Neural cell (in vitro differentiated cells): ENCODE data around the gene DYRK4. TPM values are rescaled to one million over a fixed set of nuclear protein-coding genes. Genes with fewer than 3 reads are reported as not detected.

ENCODE experiments used
- H2AFZ ChIP-seq: fragments of 200-600, 300-800 bp; sonication (generic), shearing (Covaris generic); 2 replicates; pipeline ENCODE4 v1.6.0; 2014; ENCODE audit warnings: low read depth, mild to moderate bottlenecking, antibody characterized with exemption, low read length, moderate library complexity
- H3F3A ChIP-seq: fragments of 200-600 bp; shearing (Covaris generic); 2 replicates; pipeline ENCODE4 v1.6.1; 2016; ENCODE audit warnings: mild to moderate bottlenecking, moderate library complexity, mixed read lengths, antibody characterized with exemption, low read length; ENCODE audit not compliant: insufficient read depth, poor library complexity, severe bottlenecking
- H3K27ac ChIP-seq: fragments of 200-600, 300-800 bp; sonication (generic), shearing (Covaris generic); 2 replicates; pipeline ENCODE4 v1.5.1; 2014; ENCODE audit warnings: mild to moderate bottlenecking, low read length, moderate library complexity
- H3K27me3 ChIP-seq: fragments of 300-800, 200-600 bp; sonication (generic), shearing (Covaris generic); 2 replicates; pipeline ENCODE4 v1.6.0; 2014; ENCODE audit warnings: mild to moderate bottlenecking, low read depth, low read length, moderate library complexity; ENCODE audit not compliant: insufficient read depth
- H3K36me3 ChIP-seq: fragments of 300-800, 200-600 bp; sonication (generic), shearing (Covaris generic); 2 replicates; pipeline ENCODE4 v1.5.1; 2014; ENCODE audit warnings: mild to moderate bottlenecking, antibody characterized with exemption, low read length, moderate library complexity; ENCODE audit not compliant: insufficient read depth
- H3K4me2 ChIP-seq: fragments of 300-800, 200-600 bp; sonication (generic), shearing (Covaris generic); 2 replicates; pipeline ENCODE4 v1.6.0; 2014; ENCODE audit warnings: mild to moderate bottlenecking, low read length
- H3K4me3 ChIP-seq: fragments of 300-800, 200-600 bp; sonication (generic), shearing (Covaris generic); 2 replicates; pipeline ENCODE4 v1.5.1; 2014; ENCODE audit warnings: mild to moderate bottlenecking, low read length, moderate library complexity
- H3K79me2 ChIP-seq: fragments of 200-600 bp; shearing (Covaris generic); replicated peaks from 2 replicates; pipeline ENCODE4 v1.6.0; 2014; ENCODE audit warnings: mild to moderate bottlenecking, low read length, moderate library complexity; ENCODE audit not compliant: insufficient read depth
- H3K9ac ChIP-seq: fragments of 300-800, 200-600 bp; sonication (generic), shearing (Covaris generic); 2 replicates; pipeline ENCODE4 v1.6.1; 2016; ENCODE audit warnings: mild to moderate bottlenecking, low read length, mixed read lengths
- H3K9me2 ChIP-seq: fragments of 200-600 bp; shearing (Covaris generic); 2 replicates; pipeline ENCODE4 v1.6.1; 2016; ENCODE audit warnings: mild to moderate bottlenecking, low read length, mixed read lengths; ENCODE audit not compliant: insufficient read depth
- H3K9me3 ChIP-seq: fragments of 200-600, 300-800 bp; sonication (generic), shearing (Covaris generic); 2 replicates; pipeline ENCODE4 v1.6.1; 2016; ENCODE audit warnings: mild to moderate bottlenecking, mixed run types, low read length, moderate library complexity, mixed read lengths
- H4K20me1 ChIP-seq: fragments of 200-600 bp; shearing (Covaris generic); 2 replicates; pipeline ENCODE4 v1.6.1; 2016; ENCODE audit warnings: mild to moderate bottlenecking, mixed run types; ENCODE audit not compliant: insufficient read depth
- EP300 ChIP-seq: fragments of 450-650 bp; conservative IDR thresholded peaks from 2 replicates; pipeline ENCODE4 v1.6.1; 2014; ENCODE audit warnings: antibody characterized with exemption, mild to moderate bottlenecking, moderate library complexity; ENCODE audit not compliant: poor library complexity, severe bottlenecking
- EZH2 ChIP-seq: fragments of 200-600, 300-800 bp; shearing (Covaris generic), sonication (generic); IDR thresholded peaks from 2 replicates; pipeline ENCODE4 v1.6.1; 2014; ENCODE audit warnings: antibody characterized with exemption, low read length, borderline replicate concordance, mild to moderate bottlenecking; ENCODE audit not compliant: insufficient read depth, poor library complexity, severe bottlenecking
- MXI1 ChIP-seq: fragments of 450-650 bp; conservative IDR thresholded peaks from 2 replicates; pipeline ENCODE4 v1.6.1; 2014; ENCODE audit warnings: antibody characterized with exemption, mild to moderate bottlenecking; ENCODE audit not compliant: poor library complexity, severe bottlenecking
- POLR2AphosphoS5 ChIP-seq: IDR thresholded peaks from 2 replicates; pipeline ENCODE4 v1.6.1; 2012
- RAD21 ChIP-seq: fragments of 450-650 bp; conservative IDR thresholded peaks from 2 replicates; pipeline ENCODE4 v1.6.1; 2014; ENCODE audit warnings: antibody characterized with exemption, mild to moderate bottlenecking, moderate library complexity
- SMC3 ChIP-seq: fragments of 450-650 bp; conservative IDR thresholded peaks from 2 replicates; pipeline ENCODE4 v1.6.1; 2014; ENCODE audit warnings: antibody characterized with exemption, mild to moderate bottlenecking, moderate library complexity; ENCODE audit not compliant: poor library complexity
- TAF1 ChIP-seq: IDR thresholded peaks from 2 replicates; pipeline ENCODE4 v1.6.1; 2012; ENCODE audit warnings: low read depth
- polyA plus RNA-seq: library from polyadenylated mRNA; depleted of rRNA; stranded (reverse); fragments of >200 nt; gene quantifications from 2 replicates; pipeline ENCODE4 v1.2.3, GENCODE V29; 2014
- TF ChIP-seq, protein P1 (sequence below): fragments of 450-650 bp; IDR thresholded peaks from 2 replicates; pipeline ENCODE4 v1.5.1; 2014; ENCODE audit warnings: antibody characterized with exemption, mild to moderate bottlenecking, moderate library complexity; ENCODE audit not compliant: poor library complexity, severe bottlenecking
- TF ChIP-seq, protein P2 (sequence below): IDR thresholded peaks from 2 replicates; pipeline ENCODE4 v1.6.1; 2012; ENCODE audit warnings: borderline replicate concordance

Gene DYRK4
- polyA plus RNA-seq, 1 donor from 2014 or later = 13.2 TPM

DNA sequence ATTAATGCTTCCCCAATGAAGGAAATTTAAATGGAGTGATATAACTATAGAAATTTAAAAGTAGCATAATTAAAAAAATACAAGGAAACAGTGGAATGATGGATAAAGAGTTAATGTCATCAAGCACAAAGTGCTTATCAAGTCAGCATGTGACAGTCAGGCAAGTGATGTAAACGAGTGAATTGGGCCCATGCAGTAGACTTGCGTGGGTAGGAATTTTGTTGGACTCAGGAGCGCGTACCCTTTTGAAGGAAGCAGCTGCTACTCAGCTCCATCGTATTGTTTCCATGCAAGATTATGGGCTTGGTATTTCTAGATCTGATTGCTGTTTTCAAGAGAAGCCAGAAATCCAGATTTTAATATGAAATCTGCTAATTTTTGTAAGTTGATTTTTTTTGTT is 4.4 kb upstream of the DYRK4 start:
- no peak overlapping the region for H3K4me3 ChIP-seq
- no peak overlapping the region for H2AFZ ChIP-seq
- H3F3A ChIP-seq = no peaks in the 10 kb centered on the region
- TF ChIP-seq RAD21 (no peak), EP300 (no peak), POLR2AphosphoS5 (no peak)
- TF ChIP-seq, protein P1, sequence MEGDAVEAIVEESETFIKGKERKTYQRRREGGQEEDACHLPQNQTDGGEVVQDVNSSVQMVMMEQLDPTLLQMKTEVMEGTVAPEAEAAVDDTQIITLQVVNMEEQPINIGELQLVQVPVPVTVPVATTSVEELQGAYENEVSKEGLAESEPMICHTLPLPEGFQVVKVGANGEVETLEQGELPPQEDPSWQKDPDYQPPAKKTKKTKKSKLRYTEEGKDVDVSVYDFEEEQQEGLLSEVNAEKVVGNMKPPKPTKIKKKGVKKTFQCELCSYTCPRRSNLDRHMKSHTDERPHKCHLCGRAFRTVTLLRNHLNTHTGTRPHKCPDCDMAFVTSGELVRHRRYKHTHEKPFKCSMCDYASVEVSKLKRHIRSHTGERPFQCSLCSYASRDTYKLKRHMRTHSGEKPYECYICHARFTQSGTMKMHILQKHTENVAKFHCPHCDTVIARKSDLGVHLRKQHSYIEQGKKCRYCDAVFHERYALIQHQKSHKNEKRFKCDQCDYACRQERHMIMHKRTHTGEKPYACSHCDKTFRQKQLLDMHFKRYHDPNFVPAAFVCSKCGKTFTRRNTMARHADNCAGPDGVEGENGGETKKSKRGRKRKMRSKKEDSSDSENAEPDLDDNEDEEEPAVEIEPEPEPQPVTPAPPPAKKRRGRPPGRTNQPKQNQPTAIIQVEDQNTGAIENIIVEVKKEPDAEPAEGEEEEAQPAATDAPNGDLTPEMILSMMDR = no peak
- TF ChIP-seq, protein P2, sequence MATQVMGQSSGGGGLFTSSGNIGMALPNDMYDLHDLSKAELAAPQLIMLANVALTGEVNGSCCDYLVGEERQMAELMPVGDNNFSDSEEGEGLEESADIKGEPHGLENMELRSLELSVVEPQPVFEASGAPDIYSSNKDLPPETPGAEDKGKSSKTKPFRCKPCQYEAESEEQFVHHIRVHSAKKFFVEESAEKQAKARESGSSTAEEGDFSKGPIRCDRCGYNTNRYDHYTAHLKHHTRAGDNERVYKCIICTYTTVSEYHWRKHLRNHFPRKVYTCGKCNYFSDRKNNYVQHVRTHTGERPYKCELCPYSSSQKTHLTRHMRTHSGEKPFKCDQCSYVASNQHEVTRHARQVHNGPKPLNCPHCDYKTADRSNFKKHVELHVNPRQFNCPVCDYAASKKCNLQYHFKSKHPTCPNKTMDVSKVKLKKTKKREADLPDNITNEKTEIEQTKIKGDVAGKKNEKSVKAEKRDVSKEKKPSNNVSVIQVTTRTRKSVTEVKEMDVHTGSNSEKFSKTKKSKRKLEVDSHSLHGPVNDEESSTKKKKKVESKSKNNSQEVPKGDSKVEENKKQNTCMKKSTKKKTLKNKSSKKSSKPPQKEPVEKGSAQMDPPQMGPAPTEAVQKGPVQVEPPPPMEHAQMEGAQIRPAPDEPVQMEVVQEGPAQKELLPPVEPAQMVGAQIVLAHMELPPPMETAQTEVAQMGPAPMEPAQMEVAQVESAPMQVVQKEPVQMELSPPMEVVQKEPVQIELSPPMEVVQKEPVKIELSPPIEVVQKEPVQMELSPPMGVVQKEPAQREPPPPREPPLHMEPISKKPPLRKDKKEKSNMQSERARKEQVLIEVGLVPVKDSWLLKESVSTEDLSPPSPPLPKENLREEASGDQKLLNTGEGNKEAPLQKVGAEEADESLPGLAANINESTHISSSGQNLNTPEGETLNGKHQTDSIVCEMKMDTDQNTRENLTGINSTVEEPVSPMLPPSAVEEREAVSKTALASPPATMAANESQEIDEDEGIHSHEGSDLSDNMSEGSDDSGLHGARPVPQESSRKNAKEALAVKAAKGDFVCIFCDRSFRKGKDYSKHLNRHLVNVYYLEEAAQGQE = no peak
- no peaks in the 10 kb centered on the region for H3K9me2 ChIP-seq
- H3K4me2 ChIP-seq = no peak overlapping the region
- no peaks in the 10 kb centered on the region for H3K36me3 ChIP-seq
- H3K27me3 ChIP-seq = no peaks in the 10 kb centered on the region
- H3K79me2 ChIP-seq = no peaks in the 10 kb centered on the region
- H3K9me3 ChIP-seq = no peaks in the 10 kb centered on the region
- H4K20me1 ChIP-seq = no peaks in the 10 kb centered on the region
- no peak overlapping the region for H3K9ac ChIP-seq
- no peak overlapping the region for H3K27ac ChIP-seq

DNA sequence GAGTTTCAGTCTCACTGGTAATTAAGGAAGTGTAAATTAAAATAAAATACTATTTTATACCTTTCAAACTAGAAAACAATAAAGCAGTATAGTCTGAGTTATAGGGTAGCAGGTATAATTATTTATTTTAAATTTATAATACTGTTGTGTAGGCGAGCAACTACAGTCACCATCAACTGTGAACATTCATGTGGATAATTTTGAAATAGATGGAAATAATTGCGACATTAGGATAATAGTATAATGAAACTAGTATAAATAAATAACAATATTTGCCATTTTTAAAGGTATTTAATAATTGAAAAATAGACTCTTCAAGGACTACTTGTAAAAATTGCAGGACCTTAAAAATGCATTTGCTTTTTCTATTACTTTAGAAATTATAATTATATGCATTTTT is 3.8 kb upstream of the DYRK4 start:
- Histone ChIP-seq H3K79me2 (no peaks in the 10 kb centered on the region), H2AFZ (no peak overlapping the region), H3K9ac (no peak overlapping the region), H3K9me3 (no peaks in the 10 kb centered on the region), H3K4me3 (no peak overlapping the region), H3K9me2 (no peaks in the 10 kb centered on the region), H3K4me2 (no peak overlapping the region), H4K20me1 (no peaks in the 10 kb centered on the region), H3K27me3 (no peaks in the 10 kb centered on the region), H3F3A (no peaks in the 10 kb centered on the region), H3K27ac (no peak overlapping the region), H3K36me3 (no peaks in the 10 kb centered on the region)
- TF ChIP-seq, protein P1 = no peak
- TF ChIP-seq EP300 = no peak
- no peak for TF ChIP-seq RAD21
- TF ChIP-seq POLR2AphosphoS5 = no peak
- TF ChIP-seq, protein P2 = no peak
- TF ChIP-seq EZH2 = no peak
- no peak for TF ChIP-seq TAF1
- TF ChIP-seq SMC3 = no peak
- no peak for TF ChIP-seq MXI1
